Measurements from ENCODE around the gene TMSB4X.
"Not testable (repeated sequence)": the region's sequence is repeated elsewhere in the genome, so short reads cannot be mapped to it uniquely, and the experiment has no call there.

TMSB4X gene

DNA sequence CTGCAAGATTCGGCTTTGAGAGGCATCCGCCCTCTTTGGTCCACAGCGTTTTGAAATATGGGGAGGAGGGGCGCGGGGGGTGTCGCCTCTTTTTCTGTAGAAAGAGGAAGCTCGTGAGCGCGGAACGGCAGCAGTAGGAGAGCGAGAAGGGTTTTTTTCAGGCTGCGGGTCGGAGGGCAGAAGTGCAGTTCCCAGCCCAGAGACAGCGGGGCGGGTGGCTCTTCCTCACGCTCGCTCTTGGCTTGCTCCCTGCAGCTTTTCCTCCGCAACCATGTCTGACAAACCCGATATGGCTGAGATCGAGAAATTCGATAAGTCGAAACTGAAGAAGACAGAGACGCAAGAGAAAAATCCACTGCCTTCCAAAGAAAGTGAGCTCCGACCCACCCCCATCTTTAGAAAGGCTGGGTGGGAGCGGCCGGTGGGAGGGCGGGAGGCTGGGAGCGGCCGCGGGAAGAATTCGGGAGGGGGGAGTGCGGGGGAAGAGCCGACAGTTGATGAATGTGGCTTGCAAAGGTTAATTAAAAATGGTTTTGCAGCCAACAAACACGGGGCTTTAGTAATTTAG lies 1.2 kb downstream of the TMSB4X start:
- DNase-seq (ENCODE audit: low read depth in 1 of 2, low spot score in 1 of 2): no peak

- not testable (repeated sequence) for DNase-seq (ENCODE audit: low read depth in 1 of 2, low spot score in 1 of 2)
Observed at GRCh38 chrX:12976819-12977732, 2.2 kb downstream of the TMSB4X start.

DNA sequence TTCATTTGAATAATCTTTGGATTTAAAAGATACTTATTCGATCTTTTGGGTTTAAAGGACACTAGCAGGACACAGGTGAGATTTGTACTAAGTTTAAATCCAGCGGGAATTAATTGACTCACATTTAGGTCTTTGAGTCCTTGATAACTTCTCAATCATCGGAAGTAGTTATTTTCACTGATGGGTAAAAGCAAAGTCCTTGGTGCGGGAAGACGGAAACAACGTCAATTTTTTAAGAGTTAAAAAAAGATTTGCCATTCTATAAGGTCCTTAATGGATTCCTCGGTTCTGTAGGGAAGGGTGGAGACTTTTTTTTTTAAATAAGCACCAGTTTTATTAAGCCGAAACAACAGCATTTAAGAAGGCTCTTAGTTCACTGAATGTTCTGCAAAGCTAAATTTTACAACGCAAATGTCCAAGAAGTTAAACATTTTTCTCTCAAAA lies 2.9 kb downstream of the TMSB4X start:
- no peak for DNase-seq (ENCODE audit: low read depth in 1 of 2, low spot score in 1 of 2)

DNA sequence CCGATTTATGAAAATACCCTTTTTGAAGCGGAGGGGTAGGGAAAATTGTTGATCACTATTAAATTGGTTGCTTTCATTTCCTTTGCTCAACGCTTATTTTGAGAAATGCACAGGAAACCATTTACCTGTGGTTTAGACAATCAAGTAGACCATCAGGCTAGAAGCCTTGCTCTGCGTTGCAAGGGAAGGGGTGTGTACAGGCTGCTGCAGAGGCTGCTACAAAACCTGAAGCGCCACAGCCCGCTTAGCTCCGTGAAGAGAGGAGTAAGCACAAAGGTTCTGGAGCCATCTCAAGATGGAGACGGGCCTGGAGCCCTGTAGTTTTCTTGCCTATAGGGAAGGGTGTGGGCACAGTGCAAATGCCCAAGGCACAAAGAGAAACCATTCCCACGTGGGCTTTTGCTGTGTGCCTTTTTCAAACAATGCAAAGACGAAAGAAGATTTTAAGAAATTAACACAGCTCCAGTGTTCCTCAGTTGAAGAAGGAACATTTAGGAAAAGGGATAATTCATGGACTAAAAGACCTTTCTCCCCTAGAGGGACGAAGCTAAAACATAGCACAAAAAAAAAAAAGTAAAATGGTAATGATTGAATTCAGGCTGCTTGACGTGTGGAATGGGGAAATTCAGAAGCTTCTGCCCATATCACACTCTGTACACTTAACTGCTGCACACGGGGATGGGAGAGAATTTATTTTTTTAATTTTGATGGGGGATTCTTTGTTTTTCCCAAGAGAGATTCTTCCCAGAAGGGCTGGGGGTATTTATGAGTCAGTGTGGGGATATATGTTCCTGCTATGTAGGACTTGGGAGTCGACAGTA lies 3.5 kb downstream of the TMSB4X start:
- peak in 1 of 2 donors; percentile 40 for DNase-seq (ENCODE audit: low read depth in 1 of 2, low spot score in 1 of 2)

DNA sequence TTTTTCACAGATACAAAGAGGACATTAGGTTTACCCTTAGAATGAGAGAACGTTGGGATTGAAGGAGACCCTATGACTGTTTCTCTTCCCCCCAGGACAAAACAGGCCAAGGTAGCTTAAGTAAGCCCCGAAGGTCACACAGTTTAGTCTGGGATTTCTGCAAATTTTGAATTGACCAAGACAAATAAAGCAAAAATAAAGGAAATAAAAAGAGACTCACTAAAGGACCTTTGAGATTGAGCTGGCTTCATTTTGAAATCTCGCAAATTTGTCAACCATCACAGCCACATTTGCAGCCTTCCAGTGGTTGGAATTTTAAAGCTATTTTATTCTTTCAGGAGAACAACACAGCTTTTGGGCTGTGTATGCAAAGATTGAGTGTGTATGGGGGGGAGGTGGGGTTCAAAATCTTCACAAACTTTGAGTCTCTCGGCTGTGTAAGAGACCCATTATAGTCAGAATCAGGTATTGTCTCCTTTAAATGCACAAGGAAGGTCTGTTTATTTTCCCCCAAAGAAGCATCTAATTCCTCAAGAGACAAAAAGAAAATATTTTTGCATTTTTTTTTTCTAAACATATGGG lies 4.2 kb downstream of the TMSB4X start:
- no peak for DNase-seq (ENCODE audit: low read depth in 1 of 2, low spot score in 1 of 2)

DNA sequence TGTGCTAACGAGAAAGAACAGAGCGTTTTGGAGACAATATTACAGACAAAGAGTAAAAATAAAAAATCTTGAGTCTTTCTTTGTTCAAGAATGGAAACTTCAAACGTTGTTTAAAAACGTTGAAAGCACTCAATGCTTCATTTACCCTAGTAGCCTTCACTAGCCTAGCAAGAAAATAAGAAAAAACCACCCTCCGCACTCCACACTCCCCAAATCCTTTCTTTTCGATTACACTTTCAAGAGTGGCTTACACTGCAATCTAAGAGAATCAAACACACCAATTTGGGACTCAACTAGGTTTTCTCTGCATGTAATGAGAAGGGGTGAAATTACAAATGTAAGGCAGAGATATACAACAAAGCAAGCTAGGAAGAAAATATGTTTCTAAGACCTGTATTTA lies 4.7 kb downstream of the TMSB4X start:
- no peak for DNase-seq (ENCODE audit: low read depth in 1 of 2, low spot score in 1 of 2)

- DNase-seq (ENCODE audit: low read depth in 1 of 2, low spot score in 1 of 2): not testable (repeated sequence)
Observed at GRCh38 chrX:12980039-12980438, 5.1 kb downstream of the TMSB4X start.

DNA sequence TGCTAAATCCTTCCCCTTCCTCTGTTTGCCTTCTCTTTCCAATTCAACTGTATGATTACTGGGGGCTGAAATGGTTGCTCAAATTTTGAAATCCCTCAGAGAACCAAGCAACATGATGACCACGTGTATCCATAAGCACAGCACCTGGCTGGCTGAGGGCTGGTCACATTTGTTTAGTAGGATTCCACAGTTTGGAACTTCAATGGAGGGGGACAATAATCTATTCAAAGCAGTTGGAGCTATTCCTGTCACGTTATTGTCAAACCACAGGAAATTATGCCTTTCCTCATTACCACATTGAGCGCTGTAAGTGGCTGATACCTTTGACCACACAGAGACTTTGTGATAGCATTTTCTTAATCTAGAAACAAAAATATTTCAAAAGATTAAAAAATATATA lies 7.0 kb downstream of the TMSB4X start:
- DNase-seq (ENCODE audit: low read depth in 1 of 2, low spot score in 1 of 2): no peak

GRCh38 chrX:12984603-12985319 lies 9.9 kb downstream of the TMSB4X start:
- DNase-seq (ENCODE audit: low read depth in 1 of 2, low spot score in 1 of 2): peak in 1 of 2 donors; percentile 34

- DNase-seq (ENCODE audit: low read depth in 1 of 2, low spot score in 1 of 2): no peak
Observed at GRCh38 chrX:12985331-12985730, 10.4 kb downstream of the TMSB4X start.

DNA sequence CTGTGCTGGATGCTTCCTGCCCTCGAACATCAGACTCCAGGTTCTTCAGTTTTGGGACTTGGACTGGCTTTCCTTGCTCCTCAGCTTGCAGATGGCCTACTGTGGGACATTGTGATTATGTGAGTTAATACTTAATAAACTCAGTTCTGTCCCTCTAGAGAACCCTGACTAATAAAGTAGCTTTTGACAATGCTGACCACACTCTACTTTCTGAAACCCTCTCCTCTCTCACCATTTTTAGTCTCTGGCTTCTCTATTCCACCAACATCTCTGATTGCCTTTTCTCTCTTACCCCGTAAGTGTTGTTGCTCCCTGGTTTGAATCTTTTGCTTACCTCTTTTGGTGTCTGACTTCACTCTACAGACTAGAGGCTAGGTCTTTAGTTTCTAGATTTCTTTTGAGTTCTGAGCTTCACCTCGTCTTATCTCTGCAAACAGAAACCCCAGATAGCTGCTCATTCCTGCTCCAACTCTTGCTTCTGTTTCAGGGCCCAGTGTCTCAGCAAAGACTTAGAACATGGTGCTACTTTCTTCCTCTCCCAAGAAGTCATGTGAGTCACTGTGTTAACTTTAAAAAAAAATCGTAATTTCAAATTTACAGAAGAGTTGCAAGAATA lies 11.4 kb downstream of the TMSB4X start:
- DNase-seq (ENCODE audit: low read depth in 1 of 2, low spot score in 1 of 2): no peak

DNA sequence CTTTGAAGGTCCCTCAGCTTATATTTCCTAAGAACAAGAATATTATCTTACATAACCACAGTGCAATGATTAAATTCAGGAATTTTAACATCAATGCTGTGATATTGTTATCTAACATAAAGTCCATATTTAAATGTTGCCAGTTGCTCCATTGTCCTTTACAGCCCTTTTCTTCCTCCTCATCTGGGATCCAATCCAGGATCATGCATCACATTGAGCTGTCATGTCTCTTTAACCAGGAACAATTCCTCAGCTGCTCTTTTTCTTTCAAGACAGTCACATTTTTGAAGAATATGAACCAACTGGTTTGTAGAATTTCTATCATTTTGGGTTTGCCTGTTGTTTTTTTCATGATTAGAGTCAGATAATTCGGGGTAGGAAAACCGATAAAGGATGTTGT lies 12.0 kb downstream of the TMSB4X start:
- no peak for DNase-seq (ENCODE audit: low read depth in 1 of 2, low spot score in 1 of 2)

GRCh38 chrX:12987340-12987739 lies 12.4 kb downstream of the TMSB4X start:
- no peak for DNase-seq (ENCODE audit: low read depth in 1 of 2, low spot score in 1 of 2)

DNA sequence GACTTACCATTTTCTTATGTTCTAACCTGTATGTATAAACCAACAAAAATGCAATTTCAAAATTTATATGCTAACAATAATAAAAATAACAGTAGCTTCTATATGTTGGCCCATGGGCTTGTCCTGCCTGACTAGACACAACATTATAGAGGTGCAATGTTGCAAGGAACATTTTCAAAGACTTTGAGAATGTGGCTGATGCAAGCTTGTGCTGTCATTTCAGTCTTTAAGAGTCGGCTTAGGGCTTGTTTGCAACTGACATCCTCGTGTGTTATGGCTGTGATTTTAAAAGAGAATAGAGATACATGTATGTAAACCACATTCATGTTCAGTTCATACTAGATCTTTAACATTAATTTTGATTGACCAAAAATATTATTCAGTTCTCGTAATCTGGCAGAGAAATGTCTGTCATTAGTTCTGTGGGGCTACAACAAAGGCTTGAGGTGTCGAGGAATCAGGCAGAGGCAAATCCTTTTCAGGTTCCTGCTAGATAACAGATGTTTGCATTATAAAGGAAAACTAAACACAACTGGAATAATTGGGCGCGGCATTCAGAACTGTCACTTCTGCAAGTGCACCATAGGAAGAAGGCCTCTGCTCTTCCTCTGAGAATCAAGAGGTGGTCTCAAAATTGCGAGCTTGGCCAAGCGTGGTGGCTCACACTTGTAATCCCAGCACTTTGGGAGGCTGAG lies 13.1 kb downstream of the TMSB4X start:
- DNase-seq (ENCODE audit: low read depth in 1 of 2, low spot score in 1 of 2): no peak

DNA sequence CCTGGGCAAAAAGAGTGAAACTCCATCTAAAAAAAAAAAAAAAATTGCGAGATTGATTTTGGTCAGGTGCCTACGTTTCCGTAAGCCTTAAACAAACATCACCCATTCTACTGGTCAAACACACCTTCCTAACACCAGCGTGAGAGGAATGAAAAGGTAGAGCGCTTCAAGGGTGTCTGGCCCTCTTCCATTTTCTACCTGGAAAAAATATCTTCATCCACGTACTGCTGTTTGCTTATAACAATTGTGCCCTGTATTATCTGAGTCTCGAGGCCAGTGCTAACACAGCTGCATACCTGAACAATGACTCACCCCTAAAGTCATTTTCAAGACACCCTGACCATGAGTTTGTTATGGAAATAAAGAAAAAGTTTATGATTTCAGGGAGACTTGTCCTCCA lies 13.9 kb downstream of the TMSB4X start:
- no peak for DNase-seq (ENCODE audit: low read depth in 1 of 2, low spot score in 1 of 2)

GRCh38 chrX:12989461-12989860 lies 14.6 kb downstream of the TMSB4X start:
- DNase-seq (ENCODE audit: low read depth in 1 of 2, low spot score in 1 of 2): no peak

- DNase-seq (ENCODE audit: low read depth in 1 of 2, low spot score in 1 of 2): no peak
Observed at GRCh38 chrX:12991575-12991974, 16.7 kb downstream of the TMSB4X start.

- no peak for DNase-seq (ENCODE audit: low read depth in 1 of 2, low spot score in 1 of 2)
Observed at GRCh38 chrX:12992544-12993118, 17.7 kb downstream of the TMSB4X start.

DNA sequence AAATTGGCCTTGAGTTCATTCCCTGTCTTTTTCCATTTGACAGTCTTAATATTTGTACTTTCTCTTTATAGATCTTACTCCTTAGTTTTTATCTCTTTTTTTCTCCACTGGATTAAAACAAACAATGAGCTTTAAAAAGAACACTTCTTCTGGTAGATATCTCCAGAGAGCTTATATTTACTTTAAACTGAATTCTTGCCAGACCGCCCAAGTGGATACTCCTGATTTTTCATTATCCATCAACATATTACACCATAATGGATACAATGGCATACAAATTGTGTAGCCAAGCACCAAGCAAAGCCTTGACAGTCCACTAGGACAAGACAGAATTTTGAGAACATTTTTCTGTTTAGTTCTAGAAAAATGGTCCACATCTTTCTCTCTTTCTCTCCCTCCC lies 18.9 kb downstream of the TMSB4X start:
- no peak for DNase-seq (ENCODE audit: low read depth in 1 of 2, low spot score in 1 of 2)

Data from activated CD4-positive, alpha-beta T cell treated with anti-CD3 and anti-CD28 coated beads, Interleukin-2, amount 50 U/mL, for 24 hours (primary cell).